ENCODE data around the gene HABP2. TPM values are rescaled to one million over a fixed set of nuclear protein-coding genes. Genes with fewer than 3 reads are reported as not detected.

Gene HABP2
- polyA plus RNA-seq, 1 donor from 2014 or later = not detected

DNA sequence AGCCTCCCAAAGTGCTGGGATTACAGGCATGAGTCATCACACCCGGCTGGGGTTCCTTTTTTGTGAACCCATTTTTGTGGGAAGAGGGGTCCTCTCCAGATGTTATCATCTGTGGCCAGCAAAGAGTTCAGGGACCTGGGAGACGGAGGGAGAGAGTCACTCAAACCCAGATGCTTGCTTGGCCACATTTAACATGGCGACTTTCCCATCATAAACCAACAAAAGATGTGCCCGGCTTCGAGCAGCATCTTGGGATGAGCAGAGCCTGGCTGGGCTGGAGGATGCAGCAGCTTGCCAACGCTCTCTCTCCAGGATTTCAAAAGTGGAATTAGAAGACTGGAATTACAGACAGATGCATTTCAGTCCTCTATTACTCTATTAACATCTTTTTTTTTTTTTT, 19.1 kb upstream of the HABP2 start:
- no peaks in the 10 kb centered on the region for H3K79me2 ChIP-seq (replicated peaks; ENCODE audit: insufficient read depth, low read length)
- H3K4me3 ChIP-seq (ENCODE audit: low read length) = no peak overlapping the region
- H3F3A ChIP-seq (ENCODE audit: insufficient read depth, low read length, poor library complexity, severe bottlenecking) = no peaks in the 10 kb centered on the region
- no peaks in the 10 kb centered on the region for H3K9me2 ChIP-seq (ENCODE audit: insufficient read depth, low read length)
- no peak overlapping the region for H2AFZ ChIP-seq (ENCODE audit: low read depth, low read length)
- no peak overlapping the region for H3K9ac ChIP-seq (ENCODE audit: low read length)
- TF ChIP-seq EZH2 (IDR thresholded peaks at IDR 0.05; ENCODE audit: borderline replicate concordance, insufficient read depth, low read length, poor library complexity, severe bottlenecking) (no peak), EP300 (conservative IDR thresholded peaks at IDR 0.05; ENCODE audit: poor library complexity, severe bottlenecking) (no peak), MXI1 (conservative IDR thresholded peaks at IDR 0.05; ENCODE audit: poor library complexity, severe bottlenecking) (no peak), SMC3 (conservative IDR thresholded peaks at IDR 0.05; ENCODE audit: poor library complexity) (no peak), POLR2AphosphoS5 (IDR thresholded peaks at IDR 0.05) (no peak), TAF1 (IDR thresholded peaks at IDR 0.05; ENCODE audit: low read depth) (no peak), RAD21 (conservative IDR thresholded peaks at IDR 0.05) (no peak)
- TF ChIP-seq, protein P1, sequence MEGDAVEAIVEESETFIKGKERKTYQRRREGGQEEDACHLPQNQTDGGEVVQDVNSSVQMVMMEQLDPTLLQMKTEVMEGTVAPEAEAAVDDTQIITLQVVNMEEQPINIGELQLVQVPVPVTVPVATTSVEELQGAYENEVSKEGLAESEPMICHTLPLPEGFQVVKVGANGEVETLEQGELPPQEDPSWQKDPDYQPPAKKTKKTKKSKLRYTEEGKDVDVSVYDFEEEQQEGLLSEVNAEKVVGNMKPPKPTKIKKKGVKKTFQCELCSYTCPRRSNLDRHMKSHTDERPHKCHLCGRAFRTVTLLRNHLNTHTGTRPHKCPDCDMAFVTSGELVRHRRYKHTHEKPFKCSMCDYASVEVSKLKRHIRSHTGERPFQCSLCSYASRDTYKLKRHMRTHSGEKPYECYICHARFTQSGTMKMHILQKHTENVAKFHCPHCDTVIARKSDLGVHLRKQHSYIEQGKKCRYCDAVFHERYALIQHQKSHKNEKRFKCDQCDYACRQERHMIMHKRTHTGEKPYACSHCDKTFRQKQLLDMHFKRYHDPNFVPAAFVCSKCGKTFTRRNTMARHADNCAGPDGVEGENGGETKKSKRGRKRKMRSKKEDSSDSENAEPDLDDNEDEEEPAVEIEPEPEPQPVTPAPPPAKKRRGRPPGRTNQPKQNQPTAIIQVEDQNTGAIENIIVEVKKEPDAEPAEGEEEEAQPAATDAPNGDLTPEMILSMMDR (IDR thresholded peaks at IDR 0.05; ENCODE audit: poor library complexity, severe bottlenecking) = no peak
- TF ChIP-seq, protein P2, sequence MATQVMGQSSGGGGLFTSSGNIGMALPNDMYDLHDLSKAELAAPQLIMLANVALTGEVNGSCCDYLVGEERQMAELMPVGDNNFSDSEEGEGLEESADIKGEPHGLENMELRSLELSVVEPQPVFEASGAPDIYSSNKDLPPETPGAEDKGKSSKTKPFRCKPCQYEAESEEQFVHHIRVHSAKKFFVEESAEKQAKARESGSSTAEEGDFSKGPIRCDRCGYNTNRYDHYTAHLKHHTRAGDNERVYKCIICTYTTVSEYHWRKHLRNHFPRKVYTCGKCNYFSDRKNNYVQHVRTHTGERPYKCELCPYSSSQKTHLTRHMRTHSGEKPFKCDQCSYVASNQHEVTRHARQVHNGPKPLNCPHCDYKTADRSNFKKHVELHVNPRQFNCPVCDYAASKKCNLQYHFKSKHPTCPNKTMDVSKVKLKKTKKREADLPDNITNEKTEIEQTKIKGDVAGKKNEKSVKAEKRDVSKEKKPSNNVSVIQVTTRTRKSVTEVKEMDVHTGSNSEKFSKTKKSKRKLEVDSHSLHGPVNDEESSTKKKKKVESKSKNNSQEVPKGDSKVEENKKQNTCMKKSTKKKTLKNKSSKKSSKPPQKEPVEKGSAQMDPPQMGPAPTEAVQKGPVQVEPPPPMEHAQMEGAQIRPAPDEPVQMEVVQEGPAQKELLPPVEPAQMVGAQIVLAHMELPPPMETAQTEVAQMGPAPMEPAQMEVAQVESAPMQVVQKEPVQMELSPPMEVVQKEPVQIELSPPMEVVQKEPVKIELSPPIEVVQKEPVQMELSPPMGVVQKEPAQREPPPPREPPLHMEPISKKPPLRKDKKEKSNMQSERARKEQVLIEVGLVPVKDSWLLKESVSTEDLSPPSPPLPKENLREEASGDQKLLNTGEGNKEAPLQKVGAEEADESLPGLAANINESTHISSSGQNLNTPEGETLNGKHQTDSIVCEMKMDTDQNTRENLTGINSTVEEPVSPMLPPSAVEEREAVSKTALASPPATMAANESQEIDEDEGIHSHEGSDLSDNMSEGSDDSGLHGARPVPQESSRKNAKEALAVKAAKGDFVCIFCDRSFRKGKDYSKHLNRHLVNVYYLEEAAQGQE (IDR thresholded peaks at IDR 0.05; ENCODE audit: borderline replicate concordance) = no peak
- H3K4me2 ChIP-seq (ENCODE audit: low read length) = no peak overlapping the region
- H3K27ac ChIP-seq (ENCODE audit: low read length) = no peak overlapping the region
- H4K20me1 ChIP-seq (ENCODE audit: insufficient read depth) = no peaks in the 10 kb centered on the region
- no peaks in the 10 kb centered on the region for H3K36me3 ChIP-seq (ENCODE audit: insufficient read depth, low read length)
- H3K27me3 ChIP-seq (ENCODE audit: insufficient read depth, low read depth, low read length) = no peaks in the 10 kb centered on the region
- no peaks in the 10 kb centered on the region for H3K9me3 ChIP-seq (ENCODE audit: low read length)

DNA sequence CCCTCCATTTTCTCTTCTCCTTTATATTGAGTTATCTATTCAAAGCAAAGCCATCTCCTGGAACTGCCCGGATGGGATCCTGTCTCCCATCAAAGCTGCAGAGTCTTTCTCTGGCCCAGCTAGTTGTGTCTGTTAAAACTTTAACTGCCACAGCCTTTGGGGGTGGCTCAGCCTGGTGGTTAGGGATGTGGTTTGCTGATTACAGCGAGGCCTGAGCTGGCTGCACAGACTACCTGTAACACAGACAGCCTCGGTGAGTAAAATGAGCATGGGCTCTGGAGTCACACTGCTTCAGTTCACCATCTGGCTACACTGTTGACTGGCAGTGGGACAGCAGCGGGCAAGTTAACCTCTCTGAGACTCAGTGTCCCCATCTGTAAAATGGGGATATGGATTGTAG, 18.4 kb upstream of the HABP2 start:
- no peak overlapping the region for H3K4me3 ChIP-seq (ENCODE audit: low read length)
- no peaks in the 10 kb centered on the region for H3F3A ChIP-seq (ENCODE audit: insufficient read depth, low read length, poor library complexity, severe bottlenecking)
- H3K27me3 ChIP-seq (ENCODE audit: insufficient read depth, low read depth, low read length) = no peaks in the 10 kb centered on the region
- H3K79me2 ChIP-seq (replicated peaks; ENCODE audit: insufficient read depth, low read length) = no peaks in the 10 kb centered on the region
- H2AFZ ChIP-seq (ENCODE audit: low read depth, low read length) = no peak overlapping the region
- H3K4me2 ChIP-seq (ENCODE audit: low read length) = no peak overlapping the region
- H3K9me3 ChIP-seq (ENCODE audit: low read length) = no peaks in the 10 kb centered on the region
- no peaks in the 10 kb centered on the region for H3K36me3 ChIP-seq (ENCODE audit: insufficient read depth, low read length)
- H3K9ac ChIP-seq (ENCODE audit: low read length) = no peak overlapping the region
- H3K27ac ChIP-seq (ENCODE audit: low read length) = no peak overlapping the region
- no peaks in the 10 kb centered on the region for H3K9me2 ChIP-seq (ENCODE audit: insufficient read depth, low read length)
- TF ChIP-seq SMC3 (conservative IDR thresholded peaks at IDR 0.05; ENCODE audit: poor library complexity) (no peak), TAF1 (IDR thresholded peaks at IDR 0.05; ENCODE audit: low read depth) (no peak), RAD21 (conservative IDR thresholded peaks at IDR 0.05) (no peak), MXI1 (conservative IDR thresholded peaks at IDR 0.05; ENCODE audit: poor library complexity, severe bottlenecking) (no peak), EP300 (conservative IDR thresholded peaks at IDR 0.05; ENCODE audit: poor library complexity, severe bottlenecking) (no peak), POLR2AphosphoS5 (IDR thresholded peaks at IDR 0.05) (no peak)
- TF ChIP-seq, protein P2 (IDR thresholded peaks at IDR 0.05; ENCODE audit: borderline replicate concordance) = no peak
- no peaks in the 10 kb centered on the region for H4K20me1 ChIP-seq (ENCODE audit: insufficient read depth)
